GM21529 (cell line): Measurements from ENCODE around the gene SLC13A2.

Experiments used
- ATAC-seq: cut with Tn5 transposase; IDR thresholded peaks from one replicate; pipeline ENCODE4 v1.9.1; 2021; ENCODE audit not compliant: unreplicated experiment

SLC13A2 gene

DNA sequence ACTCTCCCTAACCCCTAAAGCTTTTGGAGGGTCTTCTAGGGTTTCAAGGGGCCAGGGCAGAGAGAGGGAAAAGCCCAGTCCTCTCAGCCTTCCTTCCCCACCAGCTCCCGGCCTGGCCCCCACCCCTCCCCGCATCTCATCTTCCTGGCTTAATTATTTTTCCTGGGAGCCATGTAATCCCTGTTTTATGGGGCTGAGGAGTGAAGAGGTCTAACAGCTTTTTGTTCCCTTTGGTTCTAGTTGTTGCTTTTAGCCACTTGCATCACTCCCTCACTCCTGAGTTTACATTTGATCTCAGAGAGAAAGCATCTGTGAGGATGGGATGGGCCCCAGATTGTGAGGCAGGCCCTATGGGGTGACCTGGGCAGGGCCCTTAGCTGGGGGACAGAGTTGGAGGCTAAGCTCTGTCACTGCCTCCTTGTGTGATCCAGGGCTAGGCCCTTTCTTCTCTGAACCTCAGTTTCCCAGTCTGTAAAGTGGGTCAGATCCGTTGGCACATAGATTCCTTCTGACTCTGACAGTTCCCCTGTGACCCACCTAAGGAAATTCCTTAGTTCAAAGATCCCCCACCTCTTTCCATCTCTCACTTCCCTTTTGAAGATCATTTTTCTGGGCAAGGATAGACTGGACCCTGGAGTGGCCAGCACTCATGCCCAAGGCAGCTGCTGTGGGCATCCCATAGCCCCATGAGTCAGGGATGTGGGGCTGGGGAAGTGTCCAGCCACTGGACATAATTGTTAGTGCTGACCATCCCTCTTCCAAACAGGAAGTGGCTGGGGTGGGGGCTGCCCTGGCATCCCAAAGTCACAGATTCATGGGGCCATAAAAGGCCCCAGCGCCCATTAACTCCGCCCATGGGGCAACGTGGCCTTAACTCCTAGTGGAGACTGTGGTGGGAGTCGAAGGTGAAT, 58.9 kb downstream of the SLC13A2 start:
- no peak for ATAC-seq

DNA sequence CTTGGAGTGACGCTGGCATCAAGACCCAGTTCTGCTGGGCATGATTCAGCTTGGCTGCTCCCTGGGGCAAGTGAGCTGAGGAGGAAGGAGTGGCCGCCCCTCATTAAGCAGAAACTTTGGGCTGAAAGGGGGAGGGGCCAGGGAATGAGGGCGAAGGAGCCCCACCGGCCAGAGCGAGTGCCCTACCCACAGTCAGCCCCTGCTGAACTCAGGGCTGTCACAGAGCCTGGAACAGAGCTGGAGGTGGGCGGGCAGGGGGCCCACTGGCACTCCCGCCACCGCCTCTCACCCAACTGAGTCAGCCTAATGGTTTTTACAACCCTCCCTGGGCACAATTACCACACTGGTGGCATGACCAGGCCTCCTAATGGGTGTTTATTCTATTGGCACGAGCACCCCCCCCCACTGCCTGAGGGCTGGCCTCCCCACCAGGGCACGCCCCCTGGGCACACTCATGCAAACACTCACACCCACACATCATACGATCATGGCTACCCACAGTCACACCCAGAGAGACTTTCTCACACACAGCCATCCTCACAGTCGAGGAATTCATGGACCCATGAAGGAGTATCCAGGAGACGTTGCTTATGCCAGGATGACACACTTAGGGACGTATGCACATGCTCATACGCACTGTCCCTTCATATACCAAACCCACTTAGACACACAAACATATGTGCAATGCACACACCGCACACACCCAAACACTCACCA, 59.8 kb downstream of the SLC13A2 start:
- ATAC-seq = no peak

DNA sequence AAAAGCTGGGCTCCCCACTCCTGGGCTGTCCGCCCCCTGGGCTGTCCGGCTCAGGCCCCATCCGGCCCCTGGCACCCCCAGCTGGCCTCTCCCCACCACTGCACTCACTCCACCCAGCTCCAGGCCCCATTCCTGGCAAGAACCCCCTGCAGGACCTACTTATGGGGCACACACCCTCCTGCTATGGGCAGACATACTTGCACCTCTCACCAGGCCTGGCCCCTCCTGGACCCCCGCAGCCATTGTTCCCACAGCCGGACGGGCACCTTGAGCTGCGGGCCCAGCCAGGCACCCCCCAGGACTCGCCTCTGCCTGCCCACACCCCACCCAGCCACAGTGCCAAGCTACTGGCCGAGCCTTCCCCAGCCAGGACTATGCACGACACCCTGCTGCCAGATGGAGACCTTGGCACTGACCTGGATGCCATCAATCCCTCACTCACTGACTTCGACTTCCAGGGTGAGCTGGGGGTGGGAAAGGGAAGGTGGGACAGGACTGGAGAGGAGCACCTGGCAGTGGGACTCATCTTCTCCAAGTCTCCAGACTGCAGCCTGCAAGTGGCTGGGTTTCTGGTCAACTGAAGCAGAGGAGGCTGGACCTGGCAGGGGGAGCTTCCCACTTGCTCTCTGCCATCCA, 61.4 kb downstream of the SLC13A2 start:
- ATAC-seq = no peak

DNA sequence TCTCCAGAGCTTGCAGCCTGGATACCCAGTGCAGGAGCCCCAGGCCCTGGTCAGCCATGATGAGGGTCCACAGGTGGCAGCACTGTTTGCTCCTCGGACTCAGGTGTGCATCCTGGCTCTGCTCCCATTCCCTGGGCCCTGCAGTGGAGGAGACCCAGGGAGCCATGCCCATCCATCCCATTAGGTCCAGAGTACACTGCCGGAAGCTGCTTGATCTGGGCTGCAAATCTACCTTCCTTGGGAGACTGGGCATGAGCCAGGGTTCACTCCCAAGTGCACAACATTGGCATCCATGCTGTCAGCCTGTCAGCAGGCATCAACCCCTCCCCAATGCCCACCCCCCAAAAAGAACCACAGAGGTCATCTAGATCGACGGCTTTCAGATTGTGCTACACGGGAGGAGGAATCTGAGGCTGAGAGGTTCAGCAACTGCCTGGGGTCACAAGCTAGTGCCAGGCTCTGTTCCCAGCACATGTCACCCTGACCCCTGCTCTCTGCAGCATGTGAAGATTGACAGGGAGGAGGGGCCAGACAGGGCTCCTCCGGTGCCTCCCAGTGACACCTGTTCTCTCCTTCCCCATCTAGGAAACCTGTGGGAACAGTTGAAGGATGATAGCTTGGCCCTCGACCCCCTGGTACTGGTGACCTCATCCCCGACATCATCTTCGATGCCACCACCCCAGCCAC, 63.2 kb downstream of the SLC13A2 start:
- ATAC-seq = no peak

DNA sequence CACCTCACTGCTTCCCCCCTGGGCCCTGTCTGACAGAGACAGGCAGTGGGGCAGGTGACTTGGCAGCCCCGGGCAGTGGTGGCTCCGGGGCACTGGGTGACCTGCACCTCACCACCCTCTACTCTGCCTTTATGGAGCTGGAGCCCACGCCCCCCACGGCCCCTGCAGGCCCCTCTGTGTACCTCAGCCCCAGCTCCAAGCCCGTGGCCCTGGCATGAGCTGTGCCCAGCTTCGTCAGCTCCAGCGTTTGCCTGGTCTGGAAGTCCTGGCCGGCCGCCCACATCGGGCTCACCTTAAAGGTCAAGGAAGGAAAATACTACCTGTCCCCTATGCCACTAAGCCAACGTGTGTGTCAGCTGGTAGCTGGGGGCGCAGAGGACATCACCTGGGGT, 63.8 kb downstream of the SLC13A2 start:
- no peak for ATAC-seq

DNA sequence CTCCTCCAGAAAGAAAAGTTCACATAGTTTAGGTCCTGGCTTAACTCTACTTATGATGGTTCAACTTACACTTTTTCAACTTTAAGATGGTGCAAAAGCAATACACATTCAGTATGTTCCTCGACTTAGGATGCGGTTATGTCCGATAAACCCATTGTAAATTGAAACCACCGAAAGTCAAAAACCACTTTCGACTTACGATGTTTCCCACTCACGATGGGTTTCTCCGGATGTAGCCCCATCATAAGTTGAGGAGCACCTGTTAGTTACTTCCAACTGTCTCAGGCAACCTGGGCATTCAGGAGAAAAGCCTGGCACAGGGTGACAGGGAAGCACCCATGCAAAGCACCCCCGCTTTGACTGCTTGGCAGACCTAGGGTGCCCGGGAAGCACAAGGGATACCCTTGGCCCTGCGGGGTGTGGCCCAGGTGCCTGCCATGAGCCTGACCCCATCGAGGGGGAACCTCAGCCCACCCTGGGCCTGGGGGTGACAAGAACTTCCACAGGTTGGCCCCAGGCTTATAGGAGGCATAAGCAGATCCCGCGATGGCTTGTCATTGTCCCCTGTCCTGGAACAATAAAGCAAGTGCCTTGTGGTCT, 65.0 kb downstream of the SLC13A2 start:
- no peak for ATAC-seq

DNA sequence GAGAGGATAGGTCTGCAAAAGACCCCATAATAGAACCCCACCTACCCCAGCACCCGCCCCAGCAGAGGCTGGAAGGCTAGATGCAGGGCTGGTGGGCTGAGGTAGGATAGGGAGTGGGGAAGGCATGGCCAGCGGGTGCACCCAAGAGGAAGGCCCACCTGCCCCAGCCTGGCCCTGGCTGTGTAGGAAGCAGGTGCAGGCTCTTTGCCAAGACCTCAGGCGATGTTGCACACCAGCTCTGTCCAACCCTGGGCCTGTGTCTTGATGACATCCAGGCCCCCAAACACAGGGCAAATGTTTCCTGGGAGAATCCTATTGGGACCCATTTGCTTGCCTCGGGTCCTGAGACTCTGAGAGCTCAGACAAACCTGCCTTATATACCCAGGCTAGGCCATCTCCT, 66.8 kb downstream of the SLC13A2 start:
- no peak for ATAC-seq

DNA sequence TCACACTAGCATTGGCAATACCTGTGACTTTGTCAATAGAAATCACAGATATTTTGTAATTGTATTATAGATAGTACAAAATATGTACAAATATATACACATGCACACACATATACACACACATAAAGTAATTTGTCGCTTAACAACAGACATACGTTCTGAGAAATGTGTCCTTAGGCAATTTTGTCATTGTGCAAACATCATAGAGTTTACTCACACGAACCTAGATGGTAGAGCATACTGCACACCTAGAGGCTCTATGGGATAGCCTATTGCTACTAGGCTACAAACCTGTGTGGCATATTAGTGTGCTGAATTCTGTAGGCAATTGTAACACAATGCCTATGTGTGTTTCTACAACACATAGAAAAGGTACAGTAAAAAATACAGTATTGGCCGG, 68.0 kb downstream of the SLC13A2 start:
- no peak for ATAC-seq

DNA sequence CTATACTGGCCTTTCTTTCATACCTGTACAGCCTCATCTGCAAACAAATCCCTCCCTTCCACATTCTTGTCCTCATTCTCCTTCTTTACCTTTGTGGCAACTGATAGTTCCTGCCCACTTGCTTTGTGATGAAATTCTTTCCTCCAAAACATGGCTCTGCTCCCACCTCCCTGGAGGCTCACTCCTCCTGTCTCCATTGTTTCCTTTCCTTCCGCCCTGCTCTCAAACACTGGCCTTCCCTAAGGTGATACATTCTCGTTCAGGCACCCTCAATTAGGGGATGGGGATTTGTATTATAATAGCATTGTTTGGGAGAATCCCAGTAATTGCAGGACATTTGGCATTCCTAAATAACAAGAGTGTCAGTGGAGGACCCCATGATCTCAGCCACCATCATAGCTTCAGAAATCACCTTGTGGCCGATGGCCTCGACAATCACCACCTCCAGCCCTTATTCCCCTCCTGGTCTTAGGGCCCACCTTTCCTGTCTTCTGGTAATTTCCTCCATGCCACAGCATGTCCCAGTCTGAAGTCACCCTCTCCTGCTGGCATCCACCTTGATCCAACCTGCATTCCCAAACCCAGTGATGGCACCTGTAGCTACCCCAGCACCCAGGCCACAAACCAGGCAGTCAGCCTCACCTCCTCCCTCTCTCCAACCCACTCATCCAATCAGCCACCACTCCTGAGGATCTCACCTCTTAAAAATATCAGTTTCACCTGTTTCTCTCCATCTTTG, 71.1 kb downstream of the SLC13A2 start:
- ATAC-seq = no peak

DNA sequence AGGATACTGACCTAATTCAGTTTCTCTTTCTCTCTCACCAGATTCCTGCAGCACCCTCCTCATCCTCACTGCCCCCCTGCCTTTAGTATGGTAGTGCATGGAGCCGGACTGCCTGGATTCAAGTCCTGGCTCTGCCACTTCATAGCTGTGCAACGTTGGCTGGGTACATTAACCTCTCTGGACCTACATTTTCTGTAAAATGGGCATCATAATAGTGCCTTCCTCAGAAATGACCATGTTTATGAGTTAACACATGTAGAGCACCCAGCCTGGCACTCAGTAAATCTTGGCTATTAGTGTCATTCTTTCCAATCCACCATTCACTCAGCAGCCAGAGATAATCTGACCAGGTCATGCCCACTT, 71.7 kb downstream of the SLC13A2 start:
- ATAC-seq = no peak

DNA sequence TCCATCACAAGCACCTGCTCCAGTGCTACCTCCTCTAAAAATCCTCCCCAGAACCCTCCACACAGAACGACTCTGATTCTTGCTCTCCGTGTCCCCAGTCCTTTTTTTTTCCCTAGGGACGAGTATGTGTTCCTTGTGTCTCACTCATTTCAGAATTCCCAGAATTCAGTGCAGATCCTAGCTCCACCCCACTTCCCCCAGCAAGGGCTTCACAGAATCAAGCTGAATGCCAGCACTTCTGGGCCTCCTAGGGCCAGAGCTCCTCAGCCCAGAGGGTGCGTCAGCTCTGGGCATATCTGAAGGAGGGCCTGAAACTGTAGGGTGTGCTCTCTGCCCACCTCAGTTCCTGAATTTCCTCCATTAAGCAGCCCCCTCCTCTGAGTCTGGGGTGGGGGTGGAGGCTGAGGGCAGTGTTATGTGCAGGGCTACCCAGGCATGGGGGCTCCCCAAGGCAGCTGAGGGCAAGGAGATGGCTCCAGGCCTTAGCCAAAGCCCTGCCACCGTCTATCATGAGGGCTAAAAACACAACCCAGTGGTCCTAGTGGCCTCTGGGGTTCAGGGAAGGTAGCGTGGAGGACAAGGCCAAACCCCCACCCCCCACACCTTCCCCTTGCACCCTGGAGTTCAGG, 72.5 kb downstream of the SLC13A2 start:
- ATAC-seq = no peak

DNA sequence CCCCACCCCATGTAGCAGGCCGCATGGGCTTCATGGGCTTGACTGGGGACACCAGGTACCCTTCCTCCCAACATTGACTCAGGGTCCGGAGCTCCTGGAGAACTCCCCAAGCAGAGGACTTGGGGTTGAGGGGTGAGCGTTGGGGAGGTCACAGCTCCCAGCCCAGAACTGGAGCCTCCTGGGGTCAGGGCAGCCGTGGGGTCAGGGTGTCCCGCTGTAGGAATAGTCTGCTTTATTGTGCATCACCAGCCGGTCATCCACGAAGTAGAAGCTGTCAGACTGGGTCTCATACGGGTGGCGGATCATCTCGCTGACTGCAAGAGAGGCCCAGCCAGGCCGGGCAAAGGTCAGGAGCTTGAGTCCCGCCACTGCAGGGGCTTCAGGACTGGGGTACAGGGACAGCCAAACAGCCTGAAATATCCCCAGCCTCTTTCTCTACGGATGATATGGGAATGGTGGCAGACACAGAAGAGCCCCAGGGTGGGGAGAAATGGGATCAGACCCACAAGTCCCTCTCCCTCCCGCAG, 73.7 kb downstream of the SLC13A2 start:
- ATAC-seq = no peak
